Testis (tissue), 3 donors: Measurements from ENCODE around the gene MRPL36. TPM values are rescaled to one million over a fixed set of nuclear protein-coding genes. Genes with fewer than 3 reads are reported as not detected.
"Not testable (repeated sequence)": the region's sequence is repeated elsewhere in the genome, so short reads cannot be mapped to it uniquely, and the experiment has no call there.

Experiments used
- DNase-seq: peaks from one replicate; pipeline ENCODE4 v3.0.0-alpha.2; 2019
- H3K27ac ChIP-seq, 2 donors: fragments of 200-600 bp; sonication (generic); one replicate each; pipeline ENCODE4 v1.5.1; 2019
- H3K27me3 ChIP-seq: fragments of 200-600 bp; sonication (generic); one replicate; pipeline ENCODE4 v1.5.1; 2019
- H3K36me3 ChIP-seq: fragments of 200-600 bp; sonication (generic); one replicate; pipeline ENCODE4 v1.5.1; 2017; ENCODE audit warnings: low read depth; ENCODE audit errors: missing control alignments
- H3K4me1 ChIP-seq: fragments of 200-600 bp; sonication (generic); one replicate; pipeline ENCODE4 v1.5.1; 2019
- H3K4me3 ChIP-seq, 2 donors: fragments of 200-600 bp; sonication (generic); one replicate each; pipeline ENCODE4 v1.5.1; 2017 to 2019
- H3K9me3 ChIP-seq: fragments of 200-600 bp; sonication (generic); one replicate; pipeline ENCODE4 v1.5.1; 2017
- CTCF ChIP-seq, 3 experiments: fragments of 450-650 bp in 2 of 3; fragments of 200-600 bp in 1 of 3; sonication (generic) in 1 of 3; IDR thresholded peaks; one replicate each; pipeline ENCODE4 v1.5.1; 2016 to 2019; ENCODE audit warnings: antibody characterized with exemption in 3 of 3, mild to moderate bottlenecking in 2 of 3, moderate library complexity in 1 of 3
- POLR2A ChIP-seq: fragments of 450-650 bp; IDR thresholded peaks from one replicate; pipeline ENCODE4 v1.6.1; 2017; ENCODE audit warnings: antibody characterized with exemption, mild to moderate bottlenecking, moderate library complexity
- WGBS, 2 donors: methylation state at CpG; one replicate each; pipeline ENCODE4 v1.1.5; 2018; 5-methylcytosine and 5-hydroxymethylcytosine counted together
- intact Hi-C: fragments of 100-400 bp; cut with DNase I; formaldehyde crosslinking; loops from one replicate; pipeline ENCODE4 v1.15.1; 2023; ENCODE audit warnings: low total_unique reads
- polyA plus RNA-seq: library from polyadenylated mRNA; stranded (reverse); fragments of 350-450 nt; fragmentation: Illumina TruSeq; extraction: RNeasy Lipid Tissue Mini Kit (QIAGEN cat#74804); gene quantifications from one replicate; pipeline ENCODE4 v1.2.3, GENCODE V29; 2014; ENCODE audit warnings: low read depth, low replicate concordance; ENCODE audit not compliant: insufficient read depth
- total RNA-seq, 2 donors: library from RNA; depleted of rRNA; stranded (reverse); fragments of >200 nt; gene quantifications; one replicate each; pipeline ENCODE4 v1.2.3, GENCODE V29; 2016

Gene MRPL36
- total and polyA plus RNA-seq, 3 donors from 2014 or later: 60.8 to 164 (median 101) TPM

GRCh38 chr5:1789834-1790471 lies 9.7 kb downstream of the MRPL36 start:
- TF ChIP-seq POLR2A (no peak), CTCF (IDR thresholded peaks at IDR 0.05) (no peak)
- Histone ChIP-seq H3K27me3 (no peaks in the 10 kb centered on the region), H3K27ac (no peak overlapping the region), H3K4me3 (no peak overlapping the region), H3K36me3 (no peaks in the 10 kb centered on the region), H3K4me1 (no peaks in the 10 kb centered on the region), H3K9me3 (no peaks in the 10 kb centered on the region)
- 44 to 48% methylated on average over 10 of the region's 10 CpGs for WGBS, 2 donors
- no peak for DNase-seq
- intact Hi-C loops: no loop called here

- 79 to 88% methylated on average over 3 of the region's 3 CpGs for WGBS, 2 donors
Measured at GRCh38 chr5:1789438-1789833, 10.2 kb downstream of the MRPL36 start.

GRCh38 chr5:1788828-1789227 lies 10.8 kb downstream of the MRPL36 start:
- intact Hi-C loops: no loop called here
- H3K4me1 ChIP-seq: no peaks in the 10 kb centered on the region
- H3K27me3 ChIP-seq: no peaks in the 10 kb centered on the region
- no peak overlapping the region for H3K27ac ChIP-seq
- no peaks in the 10 kb centered on the region for H3K9me3 ChIP-seq
- no peak overlapping the region for H3K4me3 ChIP-seq
- no peak for DNase-seq
- no peak for TF ChIP-seq CTCF (IDR thresholded peaks at IDR 0.05)
- no peak for TF ChIP-seq POLR2A
- WGBS, 2 donors: 89 to 91% methylated on average over 15 of the region's 15 CpGs
- H3K36me3 ChIP-seq: no peaks in the 10 kb centered on the region

More at GRCh38 chr5:1789438-1789833, 10.2 kb downstream of the MRPL36 start:
- H3K36me3 ChIP-seq, H3K27ac ChIP-seq, DNase-seq, H3K9me3 ChIP-seq, H3K4me3 ChIP-seq, H3K27me3 ChIP-seq, H3K4me1 ChIP-seq, intact Hi-C loops: not testable (repeated sequence)

GRCh38 chr5:1788200-1788599 lies 11.4 kb downstream of the MRPL36 start:
- DNase-seq: no peak
- intact Hi-C loops: no loop called here
- Histone ChIP-seq H3K36me3 (no peaks in the 10 kb centered on the region), H3K4me3 (no peak overlapping the region), H3K4me1 (no peaks in the 10 kb centered on the region), H3K27ac (no peak overlapping the region), H3K27me3 (no peaks in the 10 kb centered on the region), H3K9me3 (no peaks in the 10 kb centered on the region)
- TF ChIP-seq CTCF (IDR thresholded peaks at IDR 0.05) (no peak), POLR2A (no peak)
- 85 to 87% methylated on average over 6 to 7 of the region's 7 CpGs for WGBS, 2 donors

GRCh38 chr5:1787472-1788047 lies 12.1 kb downstream of the MRPL36 start:
- H3K36me3 ChIP-seq: no peaks in the 10 kb centered on the region
- intact Hi-C loops: no loop called here
- WGBS, 2 donors: 79 to 90% methylated on average over 12 of the region's 12 CpGs
- no peaks in the 10 kb centered on the region for H3K4me1 ChIP-seq
- no peak overlapping the region for H3K4me3 ChIP-seq
- no peak for DNase-seq
- TF ChIP-seq CTCF (IDR thresholded peaks at IDR 0.05) (no peak), POLR2A (no peak)
- no peak overlapping the region for H3K27ac ChIP-seq
- H3K9me3 ChIP-seq: no peaks in the 10 kb centered on the region
- no peaks in the 10 kb centered on the region for H3K27me3 ChIP-seq
